ENCODE results near the gene FBXL5.

GRCh38 chr4:15612136-15612535 is 43.0 kb downstream of the FBXL5 start:
- TF ChIP-seq POLR2A (IDR thresholded peaks at IDR 0.05) (no peak), CTCF (IDR thresholded peaks at IDR 0.05) (no peak)

Data from breast epithelium (tissue), 3 donors.